Epidermal melanocyte (primary cell): ENCODE measurements around the gene GJE1.
"Not testable (repeated sequence)": the region's sequence is repeated elsewhere in the genome, so short reads cannot be mapped to it uniquely, and the experiment has no call there.

Experiments
- DNase-seq: peaks from one replicate; pipeline ENCODE4 v3.0.0; 2011; ENCODE audit warnings: low spot score; ENCODE audit not compliant: insufficient read length

Gene GJE1

GRCh38 chr6:142132625-142133024, at the start of gene GJE1:
Gene GJE1 (plus strand): TSS chr6:142132925. CDS start chr6:142133159, 234 bp downstream.
- DNase-seq = no peak

GRCh38 chr6:142087950-142088857, 44.5 kb upstream of the GJE1 start:
- DNase-seq = no peak

GRCh38 chr6:142088858-142089216, 43.9 kb upstream of the GJE1 start:
- DNase-seq = no peak

GRCh38 chr6:142104820-142105219, 27.9 kb upstream of the GJE1 start:
- DNase-seq = not testable (repeated sequence)

- not testable (repeated sequence) for DNase-seq
Measured at GRCh38 chr6:142110820-142111219, 21.9 kb upstream of the GJE1 start.

GRCh38 chr6:142112451-142113061, 20.2 kb upstream of the GJE1 start:
- peak; percentile 33 for DNase-seq

GRCh38 chr6:142117366-142117765, 15.4 kb upstream of the GJE1 start:
- DNase-seq = no peak

GRCh38 chr6:142118328-142118727, 14.4 kb upstream of the GJE1 start:
- DNase-seq = no peak

- no peak for DNase-seq
Measured at GRCh38 chr6:142118925-142119324, 13.8 kb upstream of the GJE1 start.

- no peak for DNase-seq
Measured at GRCh38 chr6:142121342-142121741, 11.4 kb upstream of the GJE1 start.

GRCh38 chr6:142130814-142131213, 1.9 kb upstream of the GJE1 start:
- DNase-seq = no peak

GRCh38 chr6:142138876-142139275, 6.2 kb downstream of the GJE1 start:
- no peak for DNase-seq

- DNase-seq = not testable (repeated sequence)
Measured at GRCh38 chr6:142141531-142141930, 8.8 kb downstream of the GJE1 start.

- peak; percentile 90 for DNase-seq
Measured at GRCh38 chr6:142146828-142147662, 14.3 kb downstream of the GJE1 start, which contains the start of the genes NMBR and VTA1. Gene NMBR (minus strand): TSS chr6:142147122. CDS start chr6:142088658, 58,464 bp downstream. Gene VTA1 (plus strand): TSS chr6:142147263. CDS start chr6:142147288, 25 bp downstream.

- DNase-seq = no peak
Measured at GRCh38 chr6:142152746-142153145, 20.0 kb downstream of the GJE1 start.

- DNase-seq = no peak
Measured at GRCh38 chr6:142153196-142153595, 20.5 kb downstream of the GJE1 start.

- DNase-seq = no peak
Measured at GRCh38 chr6:142154336-142154735, 21.6 kb downstream of the GJE1 start.

GRCh38 chr6:142155091-142155490, 22.4 kb downstream of the GJE1 start:
- DNase-seq = no peak

- DNase-seq = no peak
Measured at GRCh38 chr6:142155895-142156757, 23.4 kb downstream of the GJE1 start.

- not testable (repeated sequence) for DNase-seq
Measured at GRCh38 chr6:142156758-142157068, 24.0 kb downstream of the GJE1 start.

GRCh38 chr6:142162780-142163179, 30.1 kb downstream of the GJE1 start:
- no peak for DNase-seq
